HG02981 (cell line): Measurements from ENCODE around the gene RAPGEF4.

Experiments
- ATAC-seq: cut with Tn5 transposase; IDR thresholded peaks from one replicate; pipeline ENCODE4 v1.9.1; 2021; ENCODE audit warnings: mild to moderate bottlenecking, moderate library complexity; ENCODE audit not compliant: unreplicated experiment

RAPGEF4 gene

GRCh38 chr2:172928756-172929155 lies 193.1 kb downstream of the RAPGEF4 start:
- no peak for ATAC-seq

GRCh38 chr2:172929644-172930043 lies 194.0 kb downstream of the RAPGEF4 start:
- ATAC-seq, result no peak

DNA sequence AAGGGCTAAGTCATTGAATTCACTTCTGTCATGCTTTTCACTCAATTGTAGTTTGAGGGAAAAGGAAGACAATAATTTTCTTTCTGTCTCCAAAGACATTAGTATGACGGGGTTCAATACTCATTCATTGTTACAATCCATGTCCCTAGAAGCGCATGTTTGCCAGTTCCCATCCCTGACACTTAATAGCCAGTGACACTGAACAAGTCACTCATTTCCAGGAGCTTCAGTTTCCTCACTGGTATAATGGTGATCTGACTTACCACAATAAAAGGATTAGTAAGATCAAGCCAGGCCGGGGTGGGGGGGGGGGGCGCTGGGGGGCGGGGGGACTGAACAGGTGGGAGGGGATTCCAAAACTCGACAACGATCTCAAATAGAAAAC lies 195.2 kb downstream of the RAPGEF4 start:
- no peak for ATAC-seq

GRCh38 chr2:172931256-172931894 lies 195.7 kb downstream of the RAPGEF4 start:
- ATAC-seq, result no peak

DNA sequence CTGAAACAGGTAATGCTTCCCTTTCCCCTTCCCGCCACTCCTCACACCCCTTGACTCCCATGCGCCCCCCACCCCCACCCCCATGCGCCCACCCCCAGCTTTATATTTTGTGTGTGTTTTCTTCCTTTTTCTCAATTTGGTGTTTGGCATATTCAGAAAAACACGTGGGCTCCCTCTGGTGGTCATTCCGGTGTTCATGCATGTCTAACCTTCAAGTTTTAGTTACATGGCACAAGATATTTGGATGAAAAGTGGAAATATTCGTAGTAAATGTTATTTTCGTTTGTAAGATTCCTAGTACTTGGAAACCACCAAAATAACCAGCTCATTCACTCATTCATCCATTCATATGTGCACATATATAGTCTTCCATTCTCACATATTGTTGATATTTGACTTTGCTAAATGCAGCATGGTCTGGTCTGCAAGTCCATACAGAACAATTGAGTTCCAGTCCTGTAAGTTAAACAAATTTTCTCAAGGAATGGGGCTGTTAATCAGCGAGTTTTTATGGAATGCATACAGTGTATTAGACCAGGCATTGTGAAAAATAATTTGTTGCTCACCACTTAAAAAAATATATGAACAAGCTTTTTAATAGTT lies 196.4 kb downstream of the RAPGEF4 start:
- ATAC-seq, result no peak

DNA sequence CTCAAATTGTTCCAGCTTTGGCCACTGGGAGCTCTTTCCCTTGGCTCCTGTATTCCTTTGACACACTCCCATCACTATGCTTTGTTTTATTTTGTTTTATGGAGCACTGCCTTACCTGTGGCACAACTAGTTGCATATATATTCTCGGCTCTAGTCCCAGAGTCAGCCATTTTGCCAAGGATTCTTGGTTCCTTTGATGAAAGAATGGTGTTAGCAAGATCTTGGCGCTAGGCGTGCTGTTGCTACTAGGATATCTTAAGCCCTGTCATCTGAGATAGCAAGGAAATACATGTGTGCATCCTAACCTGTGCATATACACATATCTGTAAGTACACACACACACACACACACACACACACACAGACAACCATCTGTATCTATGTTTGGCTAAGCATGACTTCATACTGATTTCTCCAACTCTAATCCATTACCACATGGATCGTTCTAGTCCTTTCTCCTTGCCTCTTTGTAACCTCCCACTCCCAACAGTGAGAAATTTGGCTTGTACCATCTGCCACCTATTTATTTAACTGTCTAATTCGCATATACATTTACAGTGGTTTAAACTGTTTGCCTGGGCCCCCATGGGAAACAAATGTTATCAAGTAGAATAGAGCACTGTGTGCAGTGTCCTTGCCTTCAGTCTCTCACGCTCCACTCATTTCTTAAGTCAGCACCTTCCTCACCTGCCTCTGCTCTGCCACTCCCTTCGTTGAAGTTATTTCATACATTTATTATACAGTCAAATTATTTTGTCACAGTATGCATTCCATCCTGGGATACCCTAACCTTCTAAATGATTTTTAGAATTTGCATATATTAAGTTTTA lies 202.5 kb downstream of the RAPGEF4 start:
- ATAC-seq, result no peak

DNA sequence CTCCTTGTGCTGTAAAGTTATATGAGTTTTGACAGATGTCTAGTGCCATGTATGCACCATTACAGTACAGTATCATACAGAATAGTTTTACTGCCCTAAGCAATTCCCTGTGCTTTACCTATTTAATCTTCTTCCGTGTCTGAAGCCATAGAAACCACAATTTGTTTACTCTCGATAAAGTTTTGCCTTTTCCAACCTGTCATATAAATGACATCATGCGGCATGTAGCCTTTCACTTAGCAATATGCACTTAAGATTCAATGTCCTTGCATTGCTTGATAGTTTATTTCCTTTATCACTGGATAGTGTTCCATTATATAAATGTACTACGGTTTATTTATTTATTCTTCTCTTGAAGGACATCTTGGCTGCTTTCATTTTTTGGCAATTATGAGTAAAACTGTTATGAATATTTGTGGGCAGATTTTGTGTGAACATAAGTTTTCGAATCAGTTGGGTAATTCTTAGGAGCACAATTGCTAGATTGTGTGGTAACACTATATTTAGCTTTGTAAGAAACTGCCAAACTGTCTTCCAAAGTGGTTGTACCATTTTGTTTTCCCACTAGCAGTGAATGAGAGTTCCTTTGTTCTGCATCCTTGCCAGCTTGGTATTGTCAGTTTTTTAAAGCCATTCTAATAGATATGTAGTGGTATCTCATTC lies 203.2 kb downstream of the RAPGEF4 start:
- ATAC-seq, result no peak

DNA sequence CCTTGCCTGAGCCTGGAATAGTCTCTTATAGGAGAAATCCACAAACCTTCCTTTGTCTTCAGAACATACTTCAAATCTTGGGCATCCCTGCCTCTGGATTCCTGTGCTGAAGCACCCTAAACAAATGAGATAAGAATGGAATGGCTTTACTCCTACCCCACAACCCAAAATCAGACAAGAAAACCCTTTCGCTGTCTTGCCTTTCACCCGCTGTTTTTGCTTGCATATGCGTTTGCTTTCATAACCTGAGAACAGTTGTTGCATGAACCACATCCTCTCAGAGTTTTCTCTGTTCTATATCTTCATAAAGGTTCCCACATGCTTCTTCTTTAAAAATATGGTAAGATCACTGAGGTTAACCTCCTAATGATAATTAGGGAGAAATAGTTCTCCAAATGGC lies 207.9 kb downstream of the RAPGEF4 start:
- no peak for ATAC-seq

DNA sequence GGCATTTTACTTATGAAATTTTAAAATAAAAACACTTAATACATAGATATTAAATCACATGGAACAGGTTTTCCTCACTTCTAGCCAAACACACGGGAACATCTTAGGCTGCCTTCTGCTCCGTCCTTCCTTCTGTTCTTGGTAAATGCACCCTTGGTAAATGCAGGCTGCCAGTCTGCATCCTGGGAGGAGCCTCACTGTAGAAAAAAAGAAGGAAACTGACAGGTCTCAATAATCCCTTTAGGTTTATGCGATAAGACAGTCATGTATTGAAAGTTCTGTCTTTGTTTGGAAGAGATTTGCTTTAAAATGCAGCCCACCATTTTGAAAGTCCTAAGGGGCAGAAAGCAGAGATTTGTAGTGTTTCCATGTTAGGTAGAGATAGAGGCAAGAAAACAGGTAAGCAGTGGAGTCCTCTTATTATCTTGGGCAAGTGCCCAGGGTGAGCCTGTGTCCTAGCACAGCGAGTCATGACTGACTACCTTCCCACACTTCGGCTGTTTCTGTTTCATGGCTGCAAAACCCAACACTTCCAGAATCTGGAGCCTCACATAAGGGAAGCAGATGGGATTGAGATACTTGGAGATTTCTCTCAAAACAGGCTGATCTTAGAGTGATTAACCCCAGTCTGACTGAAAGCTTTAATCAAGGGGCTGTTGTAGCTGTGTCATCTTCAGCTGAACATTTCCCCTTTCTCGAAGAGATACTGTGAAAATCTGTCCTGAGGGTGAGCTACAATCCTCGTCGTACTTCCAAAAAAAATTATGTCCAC lies 208.6 kb downstream of the RAPGEF4 start:
- ATAC-seq, result no peak

DNA sequence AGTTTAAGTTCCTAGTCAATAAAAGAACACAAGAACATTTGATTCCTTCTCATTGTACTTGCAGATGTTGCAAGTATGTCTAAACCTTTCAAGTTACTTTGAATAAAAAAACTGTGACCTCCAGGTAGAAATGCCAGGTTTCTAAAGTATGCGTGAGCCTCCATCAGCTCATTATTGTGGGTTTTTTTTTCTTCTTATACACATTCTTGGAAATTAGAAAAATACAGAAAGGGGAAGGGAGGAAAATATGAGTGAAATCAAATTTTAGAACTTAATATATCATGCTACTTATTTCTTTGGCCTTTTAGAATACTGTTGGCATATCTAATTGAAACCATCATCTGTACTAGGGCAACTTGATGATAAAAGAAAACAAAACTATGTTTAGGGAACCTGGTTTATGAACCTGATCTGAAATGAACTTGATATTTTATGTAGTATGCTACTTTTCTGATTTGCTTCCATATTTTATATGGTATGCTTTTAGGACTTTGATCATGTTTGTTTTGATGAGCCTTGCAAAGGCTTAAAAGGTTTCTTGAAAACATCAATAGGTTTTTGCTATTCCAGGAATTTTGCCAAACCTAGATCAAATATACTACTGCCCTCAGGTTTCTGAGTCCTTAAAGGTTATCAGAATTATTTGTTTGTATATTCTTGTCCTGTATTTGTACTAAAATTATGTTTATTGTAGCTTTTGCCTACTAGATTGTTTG lies 209.3 kb downstream of the RAPGEF4 start:
- ATAC-seq, result no peak

GRCh38 chr2:172945510-172945850 lies 209.8 kb downstream of the RAPGEF4 start:
- no peak for ATAC-seq

- no peak for ATAC-seq
Measured at GRCh38 chr2:172947461-172948153, 212.0 kb downstream of the RAPGEF4 start.

DNA sequence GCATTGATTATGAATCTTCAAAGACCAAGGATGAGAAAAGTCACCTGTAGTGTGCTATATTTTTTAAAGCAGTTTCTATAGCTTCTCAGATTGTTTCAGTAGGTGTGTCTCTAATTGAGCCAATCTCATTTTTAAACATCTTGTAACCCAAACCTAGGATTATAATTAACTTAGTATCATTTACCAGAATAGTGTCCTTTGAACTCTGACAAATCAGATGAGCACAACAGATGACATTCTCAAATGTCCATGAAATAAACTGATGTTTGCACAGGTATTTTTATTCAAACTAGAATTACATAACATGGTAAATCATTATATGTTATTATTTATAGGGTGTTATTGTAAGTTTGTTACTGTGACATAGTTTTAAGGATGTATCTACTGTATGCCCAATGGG lies 213.9 kb downstream of the RAPGEF4 start:
- no peak for ATAC-seq

- ATAC-seq, result no peak
Measured at GRCh38 chr2:172950565-172950964, 214.9 kb downstream of the RAPGEF4 start.

GRCh38 chr2:172951554-172951953 lies 215.9 kb downstream of the RAPGEF4 start:
- no peak for ATAC-seq

DNA sequence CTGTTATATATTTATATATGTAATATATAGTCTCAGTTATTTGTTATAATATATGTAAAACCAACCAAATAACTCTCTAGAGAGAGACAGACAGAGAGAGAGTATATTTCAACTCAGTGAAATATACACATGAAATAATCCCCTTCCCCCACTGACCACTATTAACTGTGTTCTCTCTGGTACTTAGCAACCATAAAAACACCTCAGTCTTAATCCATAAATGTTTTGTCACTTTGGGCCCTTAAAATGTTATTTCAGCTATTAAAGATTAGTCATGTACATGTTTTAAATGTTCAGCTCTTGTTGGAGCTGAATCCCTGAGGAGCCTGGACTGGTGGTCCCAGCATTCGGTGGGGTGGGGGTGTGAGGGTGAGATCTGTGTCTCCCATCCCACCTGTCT lies 217.8 kb downstream of the RAPGEF4 start:
- no peak for ATAC-seq

GRCh38 chr2:172953970-172954852 lies 218.6 kb downstream of the RAPGEF4 start:
- no peak for ATAC-seq

DNA sequence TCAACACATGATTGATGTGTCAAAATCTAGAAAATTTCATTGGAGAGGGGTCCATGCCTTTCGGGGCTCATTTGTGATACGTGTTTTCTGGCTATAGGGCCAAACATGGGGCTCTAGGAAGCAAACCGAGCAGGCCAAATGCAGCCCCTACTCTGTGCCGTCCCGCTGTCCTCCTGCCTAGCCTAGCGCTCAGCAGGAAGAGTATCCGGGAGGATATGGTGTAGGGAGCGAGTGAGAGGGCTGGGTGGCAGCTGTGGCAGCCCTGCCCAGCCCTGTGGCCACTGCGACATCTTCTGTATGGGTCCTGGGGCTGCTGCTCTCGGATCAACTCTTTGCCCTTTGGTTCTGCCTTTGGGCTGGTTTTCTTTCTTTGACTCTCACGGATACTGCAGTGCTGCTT lies 219.9 kb downstream of the RAPGEF4 start:
- no peak for ATAC-seq

- no peak for ATAC-seq
Measured at GRCh38 chr2:172957734-172958133, 222.1 kb downstream of the RAPGEF4 start.
